ENCODE measurements around the gene PLEKHH2. TPM values are rescaled to one million over a fixed set of nuclear protein-coding genes. Genes with fewer than 3 reads are reported as not detected.
"Not testable (repeated sequence)": the region's sequence is repeated elsewhere in the genome, so short reads cannot be mapped to it uniquely, and the experiment has no call there.

PLEKHH2 gene
- polyA plus RNA-seq, 3 donors: not detected

DNA sequence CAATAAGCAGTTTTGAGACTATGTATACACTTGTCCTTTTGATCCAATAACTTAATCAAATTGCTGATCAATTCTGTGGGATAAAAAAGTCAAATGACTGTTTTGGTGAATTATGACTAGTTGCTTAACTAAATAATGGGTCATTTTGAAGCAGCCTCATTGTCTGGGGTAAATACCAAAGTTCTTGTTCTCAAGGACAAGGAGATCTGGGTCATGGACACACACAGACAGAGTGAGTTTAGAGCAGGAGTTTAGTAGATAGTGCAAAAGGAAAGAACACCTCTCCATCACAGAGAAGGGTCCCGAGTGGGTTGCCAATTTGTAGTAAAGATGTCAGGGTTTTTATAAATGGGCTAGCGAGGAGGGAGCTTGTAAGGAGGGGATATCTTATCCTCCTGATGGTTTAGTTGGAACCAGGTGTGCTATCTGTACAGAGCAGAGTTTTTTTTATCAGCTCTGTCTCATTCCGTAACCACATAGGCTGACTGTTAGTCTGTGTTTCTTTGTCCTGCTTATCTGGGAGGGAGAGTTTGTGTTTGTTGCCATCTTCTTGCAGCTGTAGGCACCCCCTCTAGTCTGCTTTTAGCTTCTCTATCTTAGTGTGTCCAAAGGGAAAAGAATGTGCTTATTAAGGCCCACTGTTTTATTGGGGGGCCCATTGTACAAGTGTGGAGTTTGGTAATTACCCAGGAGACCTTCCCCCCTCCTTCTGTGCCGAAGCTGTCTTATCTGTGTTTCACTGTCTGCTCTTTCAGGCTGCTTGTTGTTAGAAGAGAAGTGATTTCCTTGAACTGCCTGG is 87.9 kb downstream of the PLEKHH2 start:
- no peaks in the 10 kb centered on the region for H3K9me3 Mint-ChIP-seq
- peaks cover 3% of the 10 kb centered on the region in 2 donors for H3K27me3 ChIP-seq (ENCODE audit: control insufficient read depth in 2 of 2, insufficient read depth in 2 of 2, low read length in 2 of 2)
- no peaks in the 10 kb centered on the region for H3K36me3 ChIP-seq (replicated peaks in 1 of 2; ENCODE audit: control insufficient read depth in 1 of 2, insufficient read depth in 2 of 2, low read length in 2 of 2)
- 100% methylated on average over 1 of the region's 4 CpGs for WGBS (ENCODE audit: insufficient coverage)
- H3K4me3 Mint-ChIP-seq: no peak overlapping the region
- no peaks in the 10 kb centered on the region for H4K20me1 ChIP-seq (ENCODE audit: insufficient read depth, low read length)
- TF ChIP-seq, protein P1, sequence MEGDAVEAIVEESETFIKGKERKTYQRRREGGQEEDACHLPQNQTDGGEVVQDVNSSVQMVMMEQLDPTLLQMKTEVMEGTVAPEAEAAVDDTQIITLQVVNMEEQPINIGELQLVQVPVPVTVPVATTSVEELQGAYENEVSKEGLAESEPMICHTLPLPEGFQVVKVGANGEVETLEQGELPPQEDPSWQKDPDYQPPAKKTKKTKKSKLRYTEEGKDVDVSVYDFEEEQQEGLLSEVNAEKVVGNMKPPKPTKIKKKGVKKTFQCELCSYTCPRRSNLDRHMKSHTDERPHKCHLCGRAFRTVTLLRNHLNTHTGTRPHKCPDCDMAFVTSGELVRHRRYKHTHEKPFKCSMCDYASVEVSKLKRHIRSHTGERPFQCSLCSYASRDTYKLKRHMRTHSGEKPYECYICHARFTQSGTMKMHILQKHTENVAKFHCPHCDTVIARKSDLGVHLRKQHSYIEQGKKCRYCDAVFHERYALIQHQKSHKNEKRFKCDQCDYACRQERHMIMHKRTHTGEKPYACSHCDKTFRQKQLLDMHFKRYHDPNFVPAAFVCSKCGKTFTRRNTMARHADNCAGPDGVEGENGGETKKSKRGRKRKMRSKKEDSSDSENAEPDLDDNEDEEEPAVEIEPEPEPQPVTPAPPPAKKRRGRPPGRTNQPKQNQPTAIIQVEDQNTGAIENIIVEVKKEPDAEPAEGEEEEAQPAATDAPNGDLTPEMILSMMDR (IDR thresholded peaks at IDR 0.05): no peak
- H3K4me1 Mint-ChIP-seq: no peaks in the 10 kb centered on the region
- H3K9me3 ChIP-seq (replicated peaks in 1 of 2; ENCODE audit: control insufficient read depth in 1 of 2, insufficient read depth in 1 of 2, low read length in 2 of 2): no peaks in the 10 kb centered on the region
- H3K4me2 ChIP-seq (replicated peaks; ENCODE audit: extremely low read depth, low read length, poor library complexity, severe bottlenecking): no peak overlapping the region
- H2AFZ ChIP-seq (ENCODE audit: insufficient read depth, low read depth, low read length, poor library complexity, severe bottlenecking): no peak overlapping the region
- H3K79me2 ChIP-seq (ENCODE audit: insufficient read depth, low read length): no peaks in the 10 kb centered on the region
- no peak overlapping the region for H3K27ac ChIP-seq (ENCODE audit: low read depth in 1 of 2, low read length in 2 of 2)
- H3K4me1 ChIP-seq (ENCODE audit: control insufficient read depth in 1 of 2, insufficient read depth in 2 of 2, low read length in 2 of 2): no peaks in the 10 kb centered on the region
- no peak overlapping the region for H3K4me3 ChIP-seq (replicated peaks in 1 of 3; ENCODE audit: low read depth in 2 of 3, low read length in 3 of 3)
- H3K9ac ChIP-seq (ENCODE audit: insufficient read depth, low read length, poor library complexity, severe bottlenecking): no peak overlapping the region
- no peaks in the 10 kb centered on the region for H3K36me3 Mint-ChIP-seq
- no peak overlapping the region for H3K27ac Mint-ChIP-seq
- no peak for DNase-seq
- intact Hi-C loops (cut with micrococcal nuclease): no loop called here
- H3K27me3 Mint-ChIP-seq (ENCODE audit: low read depth in 3 of 3): peaks cover 0 to 17% (median 5%) of the 10 kb centered on the region in 3 donors

DNA sequence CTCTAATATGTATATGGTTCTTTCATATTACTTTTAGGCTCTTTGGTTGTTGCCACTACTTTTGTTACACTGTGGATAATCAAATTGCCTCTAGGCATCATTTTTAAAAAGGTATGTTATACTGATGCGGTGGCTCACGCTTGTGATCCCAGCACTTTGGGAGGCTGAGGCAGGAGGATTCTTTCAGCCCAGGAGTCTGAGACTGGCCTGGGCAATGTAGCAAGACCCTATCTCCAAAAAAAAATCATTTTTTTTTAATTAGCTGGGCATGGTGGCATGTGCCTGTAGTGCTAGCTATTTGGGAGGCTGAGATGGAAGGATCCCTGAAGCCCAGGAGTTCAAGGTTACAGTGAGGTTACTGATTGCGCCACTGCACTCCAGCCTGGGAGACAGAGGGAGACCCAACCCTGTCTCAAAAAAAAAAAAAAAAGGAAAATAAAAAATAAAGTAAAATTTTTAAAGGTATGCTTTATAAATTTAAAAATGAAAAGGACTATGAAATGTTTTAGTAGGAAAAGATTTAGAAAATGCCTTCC is 88.7 kb downstream of the PLEKHH2 start:
- H3K36me3 ChIP-seq (replicated peaks in 1 of 2; ENCODE audit: control insufficient read depth in 1 of 2, insufficient read depth in 2 of 2, low read length in 2 of 2): no peaks in the 10 kb centered on the region
- H3K4me1 ChIP-seq (ENCODE audit: control insufficient read depth in 1 of 2, insufficient read depth in 2 of 2, low read length in 2 of 2): no peaks in the 10 kb centered on the region
- H3K79me2 ChIP-seq (ENCODE audit: insufficient read depth, low read length): no peaks in the 10 kb centered on the region
- peaks cover 0 to 3% of the 10 kb centered on the region in 2 donors for H3K27me3 ChIP-seq (ENCODE audit: control insufficient read depth in 2 of 2, insufficient read depth in 2 of 2, low read length in 2 of 2)
- H3K9me3 ChIP-seq (replicated peaks in 1 of 2; ENCODE audit: control insufficient read depth in 1 of 2, insufficient read depth in 1 of 2, low read length in 2 of 2): no peaks in the 10 kb centered on the region
- DNase-seq: no peak
- H4K20me1 ChIP-seq (ENCODE audit: insufficient read depth, low read length): no peaks in the 10 kb centered on the region
- no peak overlapping the region for H3K4me3 ChIP-seq (replicated peaks in 1 of 3; ENCODE audit: low read depth in 2 of 3, low read length in 3 of 3)
- intact Hi-C loops (cut with micrococcal nuclease): no loop called here
- Mint-ChIP-seq H3K4me3 (no peak overlapping the region), H3K27me3 (ENCODE audit: low read depth in 3 of 3) (peaks cover 0 to 20% (median 5%) of the 10 kb centered on the region in 3 donors), H3K27ac (no peak overlapping the region), H3K36me3 (no peaks in the 10 kb centered on the region), H3K9me3 (no peaks in the 10 kb centered on the region), H3K4me1 (no peaks in the 10 kb centered on the region)
- TF ChIP-seq, protein P1 (IDR thresholded peaks at IDR 0.05): no peak
- no peak overlapping the region for H2AFZ ChIP-seq (ENCODE audit: insufficient read depth, low read depth, low read length, poor library complexity, severe bottlenecking)
- no peak overlapping the region for H3K27ac ChIP-seq (ENCODE audit: low read depth in 1 of 2, low read length in 2 of 2)
- 100% methylated on average over 2 of the region's 3 CpGs for WGBS (ENCODE audit: insufficient coverage)
- no peak overlapping the region for H3K4me2 ChIP-seq (replicated peaks; ENCODE audit: extremely low read depth, low read length, poor library complexity, severe bottlenecking)
- no peak overlapping the region for H3K9ac ChIP-seq (ENCODE audit: insufficient read depth, low read length, poor library complexity, severe bottlenecking)

DNA sequence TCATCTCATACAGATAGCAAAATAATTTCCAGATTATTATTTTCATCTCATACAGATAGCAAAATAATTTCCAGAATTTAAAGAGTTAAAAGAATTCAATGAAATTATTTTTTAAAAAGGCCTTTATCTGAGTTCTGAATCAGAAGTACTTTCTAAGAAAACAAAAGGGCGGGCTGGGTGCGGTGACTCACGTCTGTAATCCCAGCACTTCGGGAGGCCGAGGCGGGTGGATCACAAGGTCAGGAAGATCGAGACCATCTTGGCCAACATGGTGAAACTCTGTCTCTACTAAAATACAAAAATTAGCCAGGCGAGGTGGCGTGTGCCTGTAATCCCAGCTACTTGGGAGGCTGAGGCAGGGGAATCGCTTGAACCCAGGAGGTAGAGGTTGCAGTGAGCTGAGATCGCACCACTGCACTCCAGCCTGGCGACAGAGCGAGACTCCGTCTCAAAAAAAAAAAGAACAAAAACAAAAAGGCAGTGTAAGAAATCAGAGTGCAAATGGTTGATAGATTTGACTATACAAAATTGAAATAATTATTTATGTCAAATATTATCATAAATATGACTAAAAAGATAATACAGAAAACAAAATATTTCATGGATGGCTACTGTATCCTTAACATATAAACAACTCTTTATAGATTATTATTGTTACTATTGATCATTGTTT is 90.0 kb downstream of the PLEKHH2 start:
- H3K9me3 Mint-ChIP-seq; H3K4me1 Mint-ChIP-seq; H3K4me3 Mint-ChIP-seq; H2AFZ ChIP-seq (ENCODE audit: insufficient read depth, low read depth, low read length, poor library complexity, severe bottlenecking); H4K20me1 ChIP-seq (ENCODE audit: insufficient read depth, low read length); DNase-seq; H3K79me2 ChIP-seq (ENCODE audit: insufficient read depth, low read length); H3K36me3 Mint-ChIP-seq; H3K4me3 ChIP-seq (replicated peaks in 1 of 3; ENCODE audit: low read depth in 2 of 3, low read length in 3 of 3); H3K27ac Mint-ChIP-seq; H3K9me3 ChIP-seq (replicated peaks in 1 of 2; ENCODE audit: control insufficient read depth in 1 of 2, insufficient read depth in 1 of 2, low read length in 2 of 2); H3K9ac ChIP-seq (ENCODE audit: insufficient read depth, low read length, poor library complexity, severe bottlenecking); H3K27me3 ChIP-seq (ENCODE audit: control insufficient read depth in 2 of 2, insufficient read depth in 2 of 2, low read length in 2 of 2); H3K4me2 ChIP-seq (replicated peaks; ENCODE audit: extremely low read depth, low read length, poor library complexity, severe bottlenecking); H3K4me1 ChIP-seq (ENCODE audit: control insufficient read depth in 1 of 2, insufficient read depth in 2 of 2, low read length in 2 of 2); H3K27ac ChIP-seq (ENCODE audit: low read depth in 1 of 2, low read length in 2 of 2); H3K36me3 ChIP-seq (replicated peaks in 1 of 2; ENCODE audit: control insufficient read depth in 1 of 2, insufficient read depth in 2 of 2, low read length in 2 of 2); intact Hi-C loops (cut with micrococcal nuclease): not testable (repeated sequence)
- H3K27me3 Mint-ChIP-seq (ENCODE audit: low read depth in 3 of 3): peaks cover 0 to 20% (median 5%) of the 10 kb centered on the region in 3 donors
- WGBS (ENCODE audit: insufficient coverage): 93% methylated on average over 5 of the region's 14 CpGs

Measured in CD14-positive monocyte (primary cell).